ENCODE results near the gene GSTA2.

Gene GSTA2

GRCh38 chr6:52735071-52735470 is 28.2 kb downstream of the GSTA2 start:
- H3K4me1 ChIP-seq (ENCODE audit: control insufficient read depth in 1 of 2, insufficient read depth in 2 of 2, low read length in 2 of 2): no peaks in the 10 kb centered on the region
- no peaks in the 10 kb centered on the region for H3K27me3 ChIP-seq (ENCODE audit: low read depth, low read length)
- H3K36me3 ChIP-seq (ENCODE audit: control insufficient read depth in 1 of 2, insufficient read depth in 2 of 2, low read length in 2 of 2): no peaks in the 10 kb centered on the region
- no peak overlapping the region for H3K4me3 ChIP-seq (ENCODE audit: low read depth in 1 of 2, low read length in 2 of 2)
- peaks cover 0 to 1% of the 10 kb centered on the region in 2 donors for H3K9me3 ChIP-seq (ENCODE audit: control insufficient read depth in 1 of 2, low read length in 2 of 2)
- no peak overlapping the region for H3K27ac ChIP-seq (ENCODE audit: low read length)

GRCh38 chr6:52734072-52734471 is 29.2 kb downstream of the GSTA2 start:
- no peaks in the 10 kb centered on the region for H3K27me3 ChIP-seq (ENCODE audit: low read depth, low read length)
- no peak overlapping the region for H3K27ac ChIP-seq (ENCODE audit: low read length)
- no peaks in the 10 kb centered on the region for H3K4me1 ChIP-seq (ENCODE audit: control insufficient read depth in 1 of 2, insufficient read depth in 2 of 2, low read length in 2 of 2)
- H3K4me3 ChIP-seq (ENCODE audit: low read depth in 1 of 2, low read length in 2 of 2): no peak overlapping the region
- H3K36me3 ChIP-seq (ENCODE audit: control insufficient read depth in 1 of 2, insufficient read depth in 2 of 2, low read length in 2 of 2): no peaks in the 10 kb centered on the region
- H3K9me3 ChIP-seq (ENCODE audit: control insufficient read depth in 1 of 2, low read length in 2 of 2): no peaks in the 10 kb centered on the region

GRCh38 chr6:52733172-52733571 is 30.1 kb downstream of the GSTA2 start:
- H3K27me3 ChIP-seq (ENCODE audit: low read depth, low read length): no peaks in the 10 kb centered on the region
- no peak overlapping the region for H3K27ac ChIP-seq (ENCODE audit: low read length)
- no peaks in the 10 kb centered on the region for H3K4me1 ChIP-seq (ENCODE audit: control insufficient read depth in 1 of 2, insufficient read depth in 2 of 2, low read length in 2 of 2)
- no peaks in the 10 kb centered on the region for H3K36me3 ChIP-seq (ENCODE audit: control insufficient read depth in 1 of 2, insufficient read depth in 2 of 2, low read length in 2 of 2)
- H3K9me3 ChIP-seq (ENCODE audit: control insufficient read depth in 1 of 2, low read length in 2 of 2): no peaks in the 10 kb centered on the region
- no peak overlapping the region for H3K4me3 ChIP-seq (ENCODE audit: low read depth in 1 of 2, low read length in 2 of 2)

GRCh38 chr6:52731719-52732118 is 31.6 kb downstream of the GSTA2 start:
- no peaks in the 10 kb centered on the region for H3K9me3 ChIP-seq (ENCODE audit: control insufficient read depth in 1 of 2, low read length in 2 of 2)
- no peaks in the 10 kb centered on the region for H3K36me3 ChIP-seq (ENCODE audit: control insufficient read depth in 1 of 2, insufficient read depth in 2 of 2, low read length in 2 of 2)
- no peaks in the 10 kb centered on the region for H3K27me3 ChIP-seq (ENCODE audit: low read depth, low read length)
- no peak overlapping the region for H3K4me3 ChIP-seq (ENCODE audit: low read depth in 1 of 2, low read length in 2 of 2)
- H3K4me1 ChIP-seq (ENCODE audit: control insufficient read depth in 1 of 2, insufficient read depth in 2 of 2, low read length in 2 of 2): no peaks in the 10 kb centered on the region
- no peak overlapping the region for H3K27ac ChIP-seq (ENCODE audit: low read length)

- Histone ChIP-seq H3K27me3 (ENCODE audit: low read depth, low read length) (no peaks in the 10 kb centered on the region), H3K4me1 (ENCODE audit: control insufficient read depth in 1 of 2, insufficient read depth in 2 of 2, low read length in 2 of 2) (no peaks in the 10 kb centered on the region), H3K27ac (ENCODE audit: low read length) (no peak overlapping the region), H3K4me3 (ENCODE audit: low read depth in 1 of 2, low read length in 2 of 2) (no peak overlapping the region), H3K9me3 (ENCODE audit: control insufficient read depth in 1 of 2, low read length in 2 of 2) (no peaks in the 10 kb centered on the region), H3K36me3 (ENCODE audit: control insufficient read depth in 1 of 2, insufficient read depth in 2 of 2, low read length in 2 of 2) (no peaks in the 10 kb centered on the region)
Observed at GRCh38 chr6:52729576-52729975, 33.7 kb downstream of the GSTA2 start.

GRCh38 chr6:52728394-52728793 is 34.9 kb downstream of the GSTA2 start:
- Histone ChIP-seq H3K36me3 (ENCODE audit: control insufficient read depth in 1 of 2, insufficient read depth in 2 of 2, low read length in 2 of 2) (no peaks in the 10 kb centered on the region), H3K4me1 (ENCODE audit: control insufficient read depth in 1 of 2, insufficient read depth in 2 of 2, low read length in 2 of 2) (no peaks in the 10 kb centered on the region), H3K4me3 (ENCODE audit: low read depth in 1 of 2, low read length in 2 of 2) (no peak overlapping the region), H3K27ac (ENCODE audit: low read length) (no peak overlapping the region), H3K9me3 (ENCODE audit: control insufficient read depth in 1 of 2, low read length in 2 of 2) (no peaks in the 10 kb centered on the region), H3K27me3 (ENCODE audit: low read depth, low read length) (no peaks in the 10 kb centered on the region)

GRCh38 chr6:52727908-52728307 is 35.4 kb downstream of the GSTA2 start:
- H3K4me3 ChIP-seq (ENCODE audit: low read depth in 1 of 2, low read length in 2 of 2): no peak overlapping the region
- no peaks in the 10 kb centered on the region for H3K27me3 ChIP-seq (ENCODE audit: low read depth, low read length)
- H3K36me3 ChIP-seq (ENCODE audit: control insufficient read depth in 1 of 2, insufficient read depth in 2 of 2, low read length in 2 of 2): no peaks in the 10 kb centered on the region
- H3K9me3 ChIP-seq (ENCODE audit: control insufficient read depth in 1 of 2, low read length in 2 of 2): no peaks in the 10 kb centered on the region
- no peaks in the 10 kb centered on the region for H3K4me1 ChIP-seq (ENCODE audit: control insufficient read depth in 1 of 2, insufficient read depth in 2 of 2, low read length in 2 of 2)
- H3K27ac ChIP-seq (ENCODE audit: low read length): no peak overlapping the region

- H3K4me3 ChIP-seq (ENCODE audit: low read depth in 1 of 2, low read length in 2 of 2): no peak overlapping the region
- H3K27me3 ChIP-seq (ENCODE audit: low read depth, low read length): no peaks in the 10 kb centered on the region
- no peaks in the 10 kb centered on the region for H3K9me3 ChIP-seq (ENCODE audit: control insufficient read depth in 1 of 2, low read length in 2 of 2)
- H3K4me1 ChIP-seq (ENCODE audit: control insufficient read depth in 1 of 2, insufficient read depth in 2 of 2, low read length in 2 of 2): no peaks in the 10 kb centered on the region
- no peak overlapping the region for H3K27ac ChIP-seq (ENCODE audit: low read length)
- H3K36me3 ChIP-seq (ENCODE audit: control insufficient read depth in 1 of 2, insufficient read depth in 2 of 2, low read length in 2 of 2): no peaks in the 10 kb centered on the region
Observed at GRCh38 chr6:52726741-52727535, 36.3 kb downstream of the GSTA2 start.

- no peaks in the 10 kb centered on the region for H3K4me1 ChIP-seq (ENCODE audit: control insufficient read depth in 1 of 2, insufficient read depth in 2 of 2, low read length in 2 of 2)
- H3K27ac ChIP-seq (ENCODE audit: low read length): no peak overlapping the region
- no peaks in the 10 kb centered on the region for H3K9me3 ChIP-seq (ENCODE audit: control insufficient read depth in 1 of 2, low read length in 2 of 2)
- no peaks in the 10 kb centered on the region for H3K36me3 ChIP-seq (ENCODE audit: control insufficient read depth in 1 of 2, insufficient read depth in 2 of 2, low read length in 2 of 2)
- H3K27me3 ChIP-seq (ENCODE audit: low read depth, low read length): no peaks in the 10 kb centered on the region
- H3K4me3 ChIP-seq (ENCODE audit: low read depth in 1 of 2, low read length in 2 of 2): no peak overlapping the region
Observed at GRCh38 chr6:52726193-52726542, 37.1 kb downstream of the GSTA2 start.

- Histone ChIP-seq H3K27me3 (ENCODE audit: low read depth, low read length) (no peaks in the 10 kb centered on the region), H3K4me1 (ENCODE audit: control insufficient read depth in 1 of 2, insufficient read depth in 2 of 2, low read length in 2 of 2) (no peaks in the 10 kb centered on the region), H3K27ac (ENCODE audit: low read length) (peak overlapping the region; percentile 61), H3K36me3 (ENCODE audit: control insufficient read depth in 1 of 2, insufficient read depth in 2 of 2, low read length in 2 of 2) (no peaks in the 10 kb centered on the region), H3K4me3 (ENCODE audit: low read depth in 1 of 2, low read length in 2 of 2) (no peak overlapping the region), H3K9me3 (ENCODE audit: control insufficient read depth in 1 of 2, low read length in 2 of 2) (no peaks in the 10 kb centered on the region)
Observed at GRCh38 chr6:52725535-52726192, 37.6 kb downstream of the GSTA2 start.

GRCh38 chr6:52725143-52725534 is 38.1 kb downstream of the GSTA2 start:
- Histone ChIP-seq H3K4me3 (ENCODE audit: low read depth in 1 of 2, low read length in 2 of 2) (no peak overlapping the region), H3K4me1 (ENCODE audit: control insufficient read depth in 1 of 2, insufficient read depth in 2 of 2, low read length in 2 of 2) (no peaks in the 10 kb centered on the region), H3K36me3 (ENCODE audit: control insufficient read depth in 1 of 2, insufficient read depth in 2 of 2, low read length in 2 of 2) (no peaks in the 10 kb centered on the region), H3K27ac (ENCODE audit: low read length) (peak overlapping the region; percentile 61), H3K9me3 (ENCODE audit: control insufficient read depth in 1 of 2, low read length in 2 of 2) (no peaks in the 10 kb centered on the region), H3K27me3 (ENCODE audit: low read depth, low read length) (no peaks in the 10 kb centered on the region)
